Stimulated activated CD4-positive, alpha-beta T cell treated with anti-CD3 and anti-CD28 coated beads, Interleukin-12 subunit alpha, Interleukin-12 subunit beta, amount 100 ng/mL, for 24 hours (primary cell): ENCODE measurements around the gene DDX1.

Experiments
- DNase-seq, 2 experiments: peaks; one replicate each; pipeline ENCODE4 v3.0.0-alpha.2; 2020; ENCODE audit warnings: low read depth in 2 of 2

The DDX1 gene

GRCh38 chr2:15662026-15662425 is 70.4 kb downstream of the DDX1 start:
- DNase-seq = no peak

- DNase-seq = no peak
These were observed 70.9 kb downstream of the DDX1 start for GRCh38 chr2:15662579-15662978.

- no peak for DNase-seq
These were observed 72.1 kb downstream of the DDX1 start for GRCh38 chr2:15663802-15664201.

- no peak for DNase-seq
These were observed 72.8 kb downstream of the DDX1 start for GRCh38 chr2:15664273-15665066.

- DNase-seq = no peak
These were observed 73.6 kb downstream of the DDX1 start for GRCh38 chr2:15665067-15665942.

GRCh38 chr2:15665943-15666460 is 74.3 kb downstream of the DDX1 start:
- DNase-seq = no peak

GRCh38 chr2:15666861-15667808 is 75.5 kb downstream of the DDX1 start:
- no peak for DNase-seq

- DNase-seq = no peak
These were observed 76.3 kb downstream of the DDX1 start for GRCh38 chr2:15667809-15668556.

- DNase-seq = no peak
These were observed 77.1 kb downstream of the DDX1 start for GRCh38 chr2:15668611-15669305.

- DNase-seq = no peak
These were observed 77.8 kb downstream of the DDX1 start for GRCh38 chr2:15669375-15669910.

GRCh38 chr2:15670469-15670868 is 78.8 kb downstream of the DDX1 start:
- no peak for DNase-seq

GRCh38 chr2:15670981-15671380 is 79.3 kb downstream of the DDX1 start:
- DNase-seq = no peak

GRCh38 chr2:15671409-15671808 is 79.7 kb downstream of the DDX1 start:
- DNase-seq = no peak

- DNase-seq = no peak
These were observed 80.5 kb downstream of the DDX1 start for GRCh38 chr2:15671842-15672815.

- DNase-seq = no peak
These were observed 81.6 kb downstream of the DDX1 start for GRCh38 chr2:15672961-15673918.

GRCh38 chr2:15673919-15674636 is 82.4 kb downstream of the DDX1 start:
- no peak for DNase-seq
